Transverse colon (tissue), 4 donors: ENCODE measurements around the gene FGD3. TPM values are rescaled to one million over a fixed set of nuclear protein-coding genes. Genes with fewer than 3 reads are reported as not detected.

ENCODE experiments used
- DNase-seq: peaks from one replicate; pipeline ENCODE4 v3.0.0-alpha.2; 2019
- H3K27ac ChIP-seq, 4 donors: fragments of 200-600 bp; sonication (generic); 2 replicates each; pipeline ENCODE4 v1.5.1; 2016 to 2018; ENCODE audit warnings: inconsistent platforms in 4 of 4
- H3K27me3 ChIP-seq: fragments of 200-600 bp; sonication (generic); 2 replicates; pipeline ENCODE4 v1.5.1; 2017; ENCODE audit warnings: inconsistent platforms
- H3K36me3 ChIP-seq, 4 donors: fragments of 200-600 bp; sonication (generic); 2 replicates each; pipeline ENCODE4 v1.5.1; 2017 to 2019; ENCODE audit warnings: inconsistent platforms in 4 of 4
- H3K4me1 ChIP-seq, 4 donors: fragments of 200-600 bp; sonication (generic); 2 replicates each; pipeline ENCODE4 v1.5.1; 2017 to 2020; ENCODE audit warnings: inconsistent platforms in 4 of 4
- H3K4me3 ChIP-seq, 4 donors: fragments of 200-600 bp; sonication (generic); 1 replicate in 1 of 4; 2 replicates in 3 of 4; pipeline versions ENCODE4 v1.5.1 to v1.6.1; 2017 to 2019; ENCODE audit warnings: inconsistent platforms in 4 of 4
- H3K9me3 ChIP-seq, 2 donors: fragments of 200-600 bp; sonication (generic); 2 replicates each; pipeline ENCODE4 v1.5.1; 2017 to 2019; ENCODE audit warnings: inconsistent platforms in 2 of 2
- EP300 ChIP-seq: sonication (generic); formaldehyde crosslinking; IDR thresholded peaks from one replicate; pipeline ENCODE4 v1.6.1; 2017; ENCODE audit warnings: antibody characterized with exemption, low read depth
- POLR2A ChIP-seq: fragments of 450-650 bp; IDR thresholded peaks from one replicate; pipeline ENCODE4 v1.6.1; 2016; ENCODE audit warnings: antibody characterized with exemption, mild to moderate bottlenecking, moderate library complexity
- POLR2AphosphoS5 ChIP-seq, 3 donors: sonication (generic); formaldehyde crosslinking; IDR thresholded peaks; one replicate each; pipeline ENCODE4 v1.6.1; 2016; ENCODE audit warnings: antibody characterized with exemption in 3 of 3
- WGBS, 2 donors: methylation state at CpG; one replicate each; pipeline ENCODE4 v1.1.5; 2018; ENCODE audit warnings: low coverage in 1 of 2; 5-methylcytosine and 5-hydroxymethylcytosine counted together
- in situ Hi-C, 4 donors: fragments of 200-750 bp; cut with MboI; loops; one replicate each; pipeline versions ENCODE4 v1.15.0 to v1.15.1; 2017; ENCODE audit warnings: low sequenced_read_pairs in 3 of 4, low pct_ligation_motif_present in 1 of 4, low pct_unique_long_range_greater_than_20kb in 1 of 4
- intact Hi-C: fragments of 100-400 bp; cut with DNase I; formaldehyde crosslinking; loops from one replicate; pipeline ENCODE4 v1.15.1; 2023; ENCODE audit warnings: low total_unique reads
- total RNA-seq, 4 donors: library from RNA; depleted of rRNA; stranded (reverse); fragments of >200 nt; gene quantifications; one replicate each; pipeline ENCODE4 v1.1.0, GENCODE V29; 2016
- TF ChIP-seq, protein P1 (sequence below), 5 experiments: fragments of 200-600 bp in 3 of 5; fragments of 450-650 bp in 2 of 5; sonication (generic) in 3 of 5; IDR thresholded peaks; 1 replicate in 2 of 5; 2 replicates in 3 of 5; pipeline ENCODE4 v1.5.1; 2016 to 2017; ENCODE audit warnings: antibody characterized with exemption in 5 of 5, inconsistent platforms in 3 of 5, mild to moderate bottlenecking in 2 of 5, moderate library complexity in 1 of 5

Gene FGD3
- total RNA-seq, 4 donors from 2014 or later: 5.2 to 9.7 (median 6.0) TPM; not detected in 1

DNA sequence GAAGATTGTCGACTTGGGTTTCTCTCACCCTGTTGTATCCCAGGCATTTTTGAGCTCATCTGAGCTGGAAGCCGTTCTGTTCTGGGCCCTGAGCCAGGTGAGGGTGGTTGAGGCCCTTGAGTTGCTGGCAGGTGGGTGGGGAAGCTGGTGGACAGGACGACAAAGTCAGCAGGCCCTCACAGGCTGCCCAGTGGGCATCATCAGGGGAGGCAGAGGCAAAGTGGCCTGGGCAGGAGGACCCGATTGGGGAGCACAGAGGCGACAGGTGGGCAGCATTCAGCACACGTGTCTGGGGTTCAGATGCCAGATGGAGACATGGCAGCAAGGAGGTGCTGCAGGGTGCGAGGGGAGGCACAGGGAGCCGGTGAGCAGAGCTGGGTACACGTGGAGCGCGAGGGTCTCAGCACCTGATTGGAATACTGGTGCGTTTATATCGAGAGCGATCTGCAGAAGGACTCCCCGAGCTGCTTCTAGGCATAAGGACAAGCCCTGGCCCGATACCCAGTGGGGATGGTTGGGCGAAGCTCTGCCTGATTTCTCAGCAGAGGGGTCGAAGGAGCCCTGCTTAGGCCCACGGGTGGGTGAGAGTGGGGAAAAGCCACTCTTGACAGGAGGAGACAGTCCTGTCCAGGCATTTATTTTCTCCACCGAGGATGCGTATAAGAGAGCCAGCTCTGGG is 62.2 kb downstream of the FGD3 start:
- no peak for DNase-seq
- H3K4me3 ChIP-seq: no peak overlapping the region
- no peaks in the 10 kb centered on the region for H3K27me3 ChIP-seq
- no peaks in the 10 kb centered on the region for H3K36me3 ChIP-seq
- H3K27ac ChIP-seq: no peak overlapping the region
- TF ChIP-seq POLR2AphosphoS5 (IDR thresholded peaks at IDR 0.05) (no peak), POLR2A (no peak), EP300 (no peak)
- TF ChIP-seq, protein P1, sequence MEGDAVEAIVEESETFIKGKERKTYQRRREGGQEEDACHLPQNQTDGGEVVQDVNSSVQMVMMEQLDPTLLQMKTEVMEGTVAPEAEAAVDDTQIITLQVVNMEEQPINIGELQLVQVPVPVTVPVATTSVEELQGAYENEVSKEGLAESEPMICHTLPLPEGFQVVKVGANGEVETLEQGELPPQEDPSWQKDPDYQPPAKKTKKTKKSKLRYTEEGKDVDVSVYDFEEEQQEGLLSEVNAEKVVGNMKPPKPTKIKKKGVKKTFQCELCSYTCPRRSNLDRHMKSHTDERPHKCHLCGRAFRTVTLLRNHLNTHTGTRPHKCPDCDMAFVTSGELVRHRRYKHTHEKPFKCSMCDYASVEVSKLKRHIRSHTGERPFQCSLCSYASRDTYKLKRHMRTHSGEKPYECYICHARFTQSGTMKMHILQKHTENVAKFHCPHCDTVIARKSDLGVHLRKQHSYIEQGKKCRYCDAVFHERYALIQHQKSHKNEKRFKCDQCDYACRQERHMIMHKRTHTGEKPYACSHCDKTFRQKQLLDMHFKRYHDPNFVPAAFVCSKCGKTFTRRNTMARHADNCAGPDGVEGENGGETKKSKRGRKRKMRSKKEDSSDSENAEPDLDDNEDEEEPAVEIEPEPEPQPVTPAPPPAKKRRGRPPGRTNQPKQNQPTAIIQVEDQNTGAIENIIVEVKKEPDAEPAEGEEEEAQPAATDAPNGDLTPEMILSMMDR (IDR thresholded peaks at IDR 0.05): no peak
- WGBS, 2 donors: 93% methylated on average over 21 of the region's 21 CpGs; no CpG with 5 or more reads in 1 of the 2 donors
- H3K4me1 ChIP-seq: no peaks in the 10 kb centered on the region
- no peaks in the 10 kb centered on the region for H3K9me3 ChIP-seq
- intact Hi-C loops (no loop called here), in situ Hi-C loops (loop anchor here in 1 of 4 donors (25.0 kb wide), 1 partner anchor 303 kb away; no protein-coding TSS in a partner anchor)

DNA sequence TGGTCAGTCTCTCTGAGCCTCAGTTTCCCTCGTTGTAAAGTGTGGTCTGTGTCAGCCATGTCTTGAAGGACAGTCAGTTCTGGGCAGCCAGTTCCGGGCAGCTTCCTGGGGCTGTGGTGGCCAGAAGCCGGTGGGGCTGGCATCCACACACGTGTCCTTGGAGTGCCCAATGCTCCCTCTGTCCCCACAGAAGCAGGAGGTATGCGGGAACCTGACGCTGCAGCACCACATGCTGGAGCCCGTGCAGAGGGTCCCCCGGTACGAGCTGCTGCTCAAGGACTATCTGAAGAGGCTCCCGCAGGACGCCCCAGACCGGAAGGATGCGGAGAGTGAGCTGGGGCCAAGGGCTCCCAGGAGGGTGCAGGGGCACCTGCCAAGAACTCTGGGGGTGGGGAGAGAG is 62.7 kb downstream of the FGD3 start:
- DNase-seq: no peak
- H3K4me3 ChIP-seq: no peak overlapping the region
- in situ Hi-C loops: loop anchor here in 1 of 4 donors (25.0 kb wide), 1 partner anchor 302 kb away; no protein-coding TSS in a partner anchor
- H3K9me3 ChIP-seq: no peaks in the 10 kb centered on the region
- no peaks in the 10 kb centered on the region for H3K4me1 ChIP-seq
- TF ChIP-seq, protein P1 (IDR thresholded peaks at IDR 0.05): no peak
- no peak for TF ChIP-seq POLR2A
- no peak for TF ChIP-seq EP300
- 89 to 93% methylated on average over 3 to 13 of the region's 13 CpGs for WGBS, 2 donors
- intact Hi-C loops: no loop called here
- H3K27me3 ChIP-seq: no peaks in the 10 kb centered on the region
- no peak overlapping the region for H3K27ac ChIP-seq
- no peaks in the 10 kb centered on the region for H3K36me3 ChIP-seq

DNA sequence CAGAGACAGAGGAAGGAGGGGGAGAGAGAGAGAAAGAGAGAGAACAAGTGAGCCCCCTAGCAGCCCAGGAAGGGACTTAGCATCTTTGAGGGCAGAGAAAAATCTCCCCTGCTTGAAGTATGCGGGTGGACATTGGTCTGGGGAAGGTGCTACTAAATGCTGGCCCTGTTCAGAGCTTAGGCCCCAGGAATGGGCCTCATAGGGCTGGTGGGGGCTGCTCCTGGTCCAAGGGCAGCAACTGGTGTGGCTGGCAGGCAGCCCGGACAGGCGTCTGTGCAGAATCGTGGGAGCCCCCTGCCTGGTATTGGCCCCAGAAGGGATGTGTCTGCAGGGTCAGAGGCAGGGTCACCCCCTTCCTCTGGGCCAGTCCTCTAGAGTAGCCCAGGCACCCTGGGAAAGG is 63.4 kb downstream of the FGD3 start:
- H3K4me3 ChIP-seq: no peak overlapping the region
- H3K4me1 ChIP-seq: no peaks in the 10 kb centered on the region
- no peaks in the 10 kb centered on the region for H3K9me3 ChIP-seq
- in situ Hi-C loops: loop anchor here in 1 of 4 donors (25.0 kb wide), 1 partner anchor 302 kb away; no protein-coding TSS in a partner anchor
- TF ChIP-seq, protein P1 (IDR thresholded peaks at IDR 0.05): no peak
- TF ChIP-seq EP300: no peak
- no peak for TF ChIP-seq POLR2AphosphoS5 (IDR thresholded peaks at IDR 0.05)
- TF ChIP-seq POLR2A: no peak
- H3K36me3 ChIP-seq: no peaks in the 10 kb centered on the region
- intact Hi-C loops: no loop called here
- DNase-seq: no peak
- no peaks in the 10 kb centered on the region for H3K27me3 ChIP-seq
- H3K27ac ChIP-seq: no peak overlapping the region
- WGBS, 2 donors: 69 to 85% methylated on average over 4 of the region's 4 CpGs

DNA sequence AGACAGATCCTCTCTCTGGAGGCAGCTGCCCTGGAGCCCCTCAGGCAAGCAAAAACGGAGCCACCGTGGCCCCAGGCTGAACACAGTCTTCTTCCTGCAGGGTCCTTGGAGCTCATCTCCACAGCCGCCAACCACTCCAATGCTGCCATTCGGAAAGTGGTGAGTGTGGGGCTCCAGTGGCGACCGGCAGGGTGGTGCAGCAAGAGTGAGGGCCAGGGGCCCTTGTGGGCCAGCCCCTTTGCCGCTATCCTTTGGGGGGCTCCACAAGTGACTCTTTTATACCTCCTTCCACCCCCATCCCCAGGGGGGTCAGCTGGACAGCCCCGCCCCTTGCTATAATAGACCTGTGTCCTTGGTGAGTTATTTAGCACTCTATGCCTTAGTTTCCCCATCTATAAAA is 63.8 kb downstream of the FGD3 start:
- TF ChIP-seq, protein P1 (IDR thresholded peaks at IDR 0.05): no peak
- no peak for TF ChIP-seq POLR2AphosphoS5 (IDR thresholded peaks at IDR 0.05)
- no peak for TF ChIP-seq EP300
- no peak for TF ChIP-seq POLR2A
- Histone ChIP-seq H3K9me3 (no peaks in the 10 kb centered on the region), H3K4me1 (no peaks in the 10 kb centered on the region), H3K27ac (no peak overlapping the region), H3K4me3 (no peak overlapping the region), H3K27me3 (no peaks in the 10 kb centered on the region), H3K36me3 (no peaks in the 10 kb centered on the region)
- no peak for DNase-seq
- in situ Hi-C loops (loop anchor here in 1 of 4 donors (25.0 kb wide), 1 partner anchor 301 kb away; no protein-coding TSS in a partner anchor), intact Hi-C loops (no loop called here)
- WGBS, 2 donors: 95 to 100% methylated on average over 1 to 8 of the region's 8 CpGs
